ENCODE data around the gene YIF1B.

DNA sequence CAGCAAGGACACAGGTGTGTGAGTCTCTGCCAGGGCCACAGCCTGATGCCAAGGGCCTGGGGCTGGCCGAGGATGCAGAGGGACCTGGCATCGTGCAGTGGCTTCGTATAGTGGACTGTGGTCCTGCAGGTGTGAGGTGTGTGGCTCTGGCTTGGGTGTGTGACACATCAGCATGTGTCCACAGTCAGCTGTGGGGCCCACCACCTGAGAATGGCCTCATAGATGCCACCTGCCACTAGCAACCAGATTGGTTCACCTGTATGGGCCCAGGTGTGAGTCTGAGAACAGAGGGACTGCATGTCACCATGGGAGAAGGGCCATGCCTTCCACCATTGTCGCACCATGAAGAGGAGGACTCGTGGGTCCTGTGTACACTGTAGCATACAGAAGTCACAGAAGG is 62.0 kb downstream of the YIF1B start:
- TF ChIP-seq, protein P1, sequence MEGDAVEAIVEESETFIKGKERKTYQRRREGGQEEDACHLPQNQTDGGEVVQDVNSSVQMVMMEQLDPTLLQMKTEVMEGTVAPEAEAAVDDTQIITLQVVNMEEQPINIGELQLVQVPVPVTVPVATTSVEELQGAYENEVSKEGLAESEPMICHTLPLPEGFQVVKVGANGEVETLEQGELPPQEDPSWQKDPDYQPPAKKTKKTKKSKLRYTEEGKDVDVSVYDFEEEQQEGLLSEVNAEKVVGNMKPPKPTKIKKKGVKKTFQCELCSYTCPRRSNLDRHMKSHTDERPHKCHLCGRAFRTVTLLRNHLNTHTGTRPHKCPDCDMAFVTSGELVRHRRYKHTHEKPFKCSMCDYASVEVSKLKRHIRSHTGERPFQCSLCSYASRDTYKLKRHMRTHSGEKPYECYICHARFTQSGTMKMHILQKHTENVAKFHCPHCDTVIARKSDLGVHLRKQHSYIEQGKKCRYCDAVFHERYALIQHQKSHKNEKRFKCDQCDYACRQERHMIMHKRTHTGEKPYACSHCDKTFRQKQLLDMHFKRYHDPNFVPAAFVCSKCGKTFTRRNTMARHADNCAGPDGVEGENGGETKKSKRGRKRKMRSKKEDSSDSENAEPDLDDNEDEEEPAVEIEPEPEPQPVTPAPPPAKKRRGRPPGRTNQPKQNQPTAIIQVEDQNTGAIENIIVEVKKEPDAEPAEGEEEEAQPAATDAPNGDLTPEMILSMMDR (IDR thresholded peaks at IDR 0.05): no peak
- TF ChIP-seq POLR2A (IDR thresholded peaks at IDR 0.05; ENCODE audit: low read depth) (no peak), POLR2AphosphoS5 (IDR thresholded peaks at IDR 0.05) (no peak), EP300 (IDR thresholded peaks at IDR 0.05) (no peak)
